GM21367 (cell line): ENCODE measurements around the gene SERPINB10.

Experiments used
- ATAC-seq: cut with Tn5 transposase; IDR thresholded peaks from one replicate; pipeline ENCODE4 v1.9.1; 2021; ENCODE audit not compliant: unreplicated experiment

Gene SERPINB10

DNA sequence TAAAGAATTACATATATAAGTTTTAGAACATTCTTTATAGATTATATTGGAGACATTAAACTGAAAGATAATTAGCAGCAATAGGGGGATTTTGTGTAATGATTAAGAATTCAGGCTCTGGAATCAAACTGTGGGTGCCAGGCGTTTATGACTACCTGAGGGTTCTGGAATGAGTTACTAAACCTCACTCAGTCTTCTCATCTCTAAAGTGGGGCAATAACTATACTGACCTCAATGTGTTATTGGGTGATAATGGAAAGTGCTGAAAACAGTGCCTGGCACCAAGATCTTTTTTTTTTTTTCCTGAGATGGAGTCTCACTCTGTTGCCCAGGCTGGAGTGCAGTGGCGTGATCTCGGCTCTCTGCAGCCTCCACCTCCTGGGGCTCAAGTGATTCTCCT, 69.3 kb downstream of the SERPINB10 start:
- ATAC-seq, result no peak

DNA sequence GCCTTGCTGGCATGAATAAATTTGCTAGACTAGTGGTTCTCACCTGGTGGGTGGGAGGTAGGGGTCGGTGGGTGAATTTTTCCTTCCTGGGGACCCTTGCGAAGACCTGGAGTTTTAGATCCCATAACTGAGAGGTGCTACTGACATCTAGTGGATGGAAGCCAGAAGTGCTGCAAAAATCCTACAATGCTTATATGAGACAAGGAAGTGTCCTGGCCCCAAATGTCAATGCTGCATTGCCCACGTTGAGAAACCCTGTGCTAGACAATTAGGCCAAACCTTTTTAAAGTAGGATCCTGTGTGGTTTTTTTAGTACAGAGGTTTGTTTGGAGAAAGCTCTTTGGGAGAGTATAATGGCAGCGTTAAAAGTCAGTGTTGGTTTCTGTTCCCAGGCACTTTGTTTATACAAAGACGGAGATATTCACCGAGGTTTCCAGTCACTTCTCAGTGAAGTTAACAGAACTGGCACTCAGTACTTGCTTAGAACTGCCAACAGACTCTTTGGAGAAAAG, 71.7 kb downstream of the SERPINB10 start:
- peak; percentile 84 for ATAC-seq

DNA sequence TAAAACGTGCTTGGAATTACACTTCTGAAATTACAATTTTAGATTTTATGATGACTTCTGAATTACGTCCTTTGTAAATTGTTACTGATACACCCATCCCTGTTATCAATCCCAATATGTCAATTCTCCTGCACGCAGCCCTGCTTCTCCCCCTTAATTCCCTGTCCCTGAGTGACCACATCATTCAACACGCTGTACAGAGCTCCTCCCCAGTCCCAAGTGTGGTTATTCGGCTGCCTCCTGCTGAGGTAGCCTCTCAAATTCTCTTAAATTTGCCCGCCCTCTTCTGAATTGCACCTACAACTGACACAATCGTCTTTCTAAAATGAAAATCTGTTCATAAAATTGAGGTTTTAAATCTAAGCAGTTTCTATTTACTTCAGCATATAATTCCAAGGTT, 72.3 kb downstream of the SERPINB10 start:
- ATAC-seq, result no peak

DNA sequence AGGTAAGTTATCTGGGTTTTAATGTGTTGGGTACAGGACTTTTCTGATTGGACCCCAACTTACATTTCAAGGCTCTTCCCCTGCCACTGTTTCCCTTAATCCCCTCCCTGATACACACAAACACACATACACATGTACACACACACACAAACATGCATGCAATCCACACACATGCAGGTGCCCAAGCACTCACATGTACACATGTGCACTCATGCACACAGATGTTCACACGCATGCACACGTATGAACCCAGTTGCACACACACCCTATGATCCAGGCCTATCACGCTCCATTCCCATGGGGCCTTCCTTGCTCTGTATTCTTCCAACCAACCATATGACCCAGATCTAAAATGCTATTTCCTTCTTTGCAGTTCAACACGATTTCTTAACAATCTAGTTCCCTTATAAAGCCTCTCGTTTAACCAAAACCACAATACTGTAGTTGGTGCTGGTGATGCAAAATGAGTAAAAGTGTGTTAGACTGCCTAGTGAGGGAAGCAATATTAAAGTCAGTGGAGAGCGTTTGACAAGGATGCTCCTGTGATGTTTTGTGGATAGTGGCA, 73.2 kb downstream of the SERPINB10 start:
- no peak for ATAC-seq

DNA sequence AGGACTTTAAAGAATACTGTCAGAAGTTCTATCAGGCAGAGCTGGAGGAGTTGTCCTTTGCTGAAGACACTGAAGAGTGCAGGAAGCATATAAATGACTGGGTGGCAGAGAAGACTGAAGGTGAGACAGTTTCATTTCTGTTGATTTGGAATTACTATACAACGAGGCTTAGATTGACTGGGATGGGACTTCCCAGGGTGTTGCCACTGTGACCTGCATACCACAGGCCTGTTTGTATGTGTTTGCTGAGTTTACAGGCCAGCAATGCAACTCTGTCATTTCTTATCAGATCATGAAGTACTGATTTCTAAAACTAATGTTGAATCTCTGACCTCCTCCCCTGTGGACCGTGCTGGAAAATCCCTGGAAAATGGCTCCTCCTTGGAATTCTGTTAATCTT, 74.0 kb downstream of the SERPINB10 start:
- no peak for ATAC-seq

DNA sequence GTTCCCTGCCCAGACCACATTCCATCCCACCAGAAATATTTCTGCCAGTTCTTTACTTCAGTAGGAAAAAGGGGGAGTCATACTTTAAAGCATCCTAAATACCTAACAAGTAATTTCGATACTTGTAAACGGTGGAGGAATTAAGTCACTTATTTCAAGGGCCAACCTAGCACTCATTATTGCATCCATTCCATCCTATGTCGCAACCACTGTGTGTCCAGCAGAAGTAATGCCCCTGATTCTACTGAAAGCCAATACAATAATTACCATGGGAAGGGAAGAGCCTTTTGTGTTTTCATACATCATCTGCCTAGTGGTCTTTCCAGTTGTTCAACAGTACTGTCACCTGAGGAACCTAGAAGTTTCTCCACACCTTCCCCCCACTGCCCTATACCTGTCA, 74.6 kb downstream of the SERPINB10 start:
- no peak for ATAC-seq
